Mammary epithelial cell (primary cell): ENCODE data around the gene CARHSP1.

ENCODE experiments used
- EZH2 ChIP-seq: IDR thresholded peaks from 2 replicates; pipeline ENCODE4 v1.6.1; 2012; ENCODE audit warnings: low read length, inconsistent platforms, borderline replicate concordance
- TF ChIP-seq, protein P1 (sequence below), 2 donors: IDR thresholded peaks in 1 of 2; conservative IDR thresholded peaks in 1 of 2; 2 replicates each; pipeline ENCODE4 v1.5.1; 2011 to 2012; ENCODE audit warnings: inconsistent platforms in 2 of 2, low read length in 2 of 2, mild to moderate bottlenecking in 2 of 2, control low read depth in 1 of 2, low read depth in 1 of 2; ENCODE audit not compliant: insufficient read depth in 1 of 2; ENCODE audit errors: extremely low read depth in 1 of 2

DNA sequence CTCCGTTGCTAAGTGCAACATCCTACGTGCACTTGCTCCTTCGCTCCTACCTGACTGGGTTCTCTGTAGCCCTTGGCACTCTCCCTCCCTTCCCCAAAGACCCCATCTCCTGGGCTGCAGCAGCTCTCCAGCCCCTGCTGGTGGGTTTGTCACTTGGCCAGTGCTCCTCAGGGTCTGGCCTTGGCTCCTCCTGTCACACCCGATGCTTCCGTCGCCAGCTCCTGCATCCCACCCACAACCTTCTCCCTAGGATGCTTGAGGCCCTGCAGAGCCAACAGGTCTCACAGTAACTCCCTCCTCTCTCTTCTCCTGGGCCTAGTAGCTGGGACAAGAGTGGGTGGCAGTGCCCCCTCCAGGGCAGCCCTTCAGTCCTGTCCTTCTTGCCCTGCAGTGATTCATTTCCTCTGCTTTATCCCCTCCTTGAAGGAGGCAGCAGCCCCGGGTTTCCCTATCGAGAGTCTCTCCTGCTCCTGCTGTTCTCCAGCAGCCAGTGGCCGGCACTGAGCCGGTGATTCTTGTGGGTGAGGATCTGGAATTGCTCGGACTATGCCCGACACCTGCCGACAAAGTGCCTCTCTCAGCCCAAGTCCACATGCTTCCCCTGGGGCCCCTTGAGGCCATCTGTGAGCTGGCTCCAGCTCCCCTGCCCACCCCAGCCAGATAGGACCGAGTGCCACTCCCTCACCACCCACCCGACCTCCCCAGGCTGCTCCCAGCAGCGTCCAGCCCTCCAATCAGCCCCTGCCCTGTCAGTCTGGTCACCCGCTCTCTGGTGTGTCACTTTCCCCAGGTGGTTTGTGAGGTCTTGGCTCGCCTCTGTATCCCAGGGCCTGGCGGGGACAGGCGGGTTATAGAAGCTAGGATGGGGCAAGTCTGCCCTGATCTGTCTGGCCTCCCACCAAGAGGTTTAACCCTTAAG is 17.1 kb upstream of the CARHSP1 start:
- TF ChIP-seq, protein P1, sequence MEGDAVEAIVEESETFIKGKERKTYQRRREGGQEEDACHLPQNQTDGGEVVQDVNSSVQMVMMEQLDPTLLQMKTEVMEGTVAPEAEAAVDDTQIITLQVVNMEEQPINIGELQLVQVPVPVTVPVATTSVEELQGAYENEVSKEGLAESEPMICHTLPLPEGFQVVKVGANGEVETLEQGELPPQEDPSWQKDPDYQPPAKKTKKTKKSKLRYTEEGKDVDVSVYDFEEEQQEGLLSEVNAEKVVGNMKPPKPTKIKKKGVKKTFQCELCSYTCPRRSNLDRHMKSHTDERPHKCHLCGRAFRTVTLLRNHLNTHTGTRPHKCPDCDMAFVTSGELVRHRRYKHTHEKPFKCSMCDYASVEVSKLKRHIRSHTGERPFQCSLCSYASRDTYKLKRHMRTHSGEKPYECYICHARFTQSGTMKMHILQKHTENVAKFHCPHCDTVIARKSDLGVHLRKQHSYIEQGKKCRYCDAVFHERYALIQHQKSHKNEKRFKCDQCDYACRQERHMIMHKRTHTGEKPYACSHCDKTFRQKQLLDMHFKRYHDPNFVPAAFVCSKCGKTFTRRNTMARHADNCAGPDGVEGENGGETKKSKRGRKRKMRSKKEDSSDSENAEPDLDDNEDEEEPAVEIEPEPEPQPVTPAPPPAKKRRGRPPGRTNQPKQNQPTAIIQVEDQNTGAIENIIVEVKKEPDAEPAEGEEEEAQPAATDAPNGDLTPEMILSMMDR (conservative IDR thresholded peaks at IDR 0.05 in 1 of 2, IDR thresholded peaks at IDR 0.05 in 1 of 2; ENCODE audit: extremely low read depth in 1 of 2, insufficient read depth in 1 of 2, low read depth in 1 of 2, low read length in 2 of 2), result no peak
- TF ChIP-seq EZH2, result no peak
